ENCODE data around the gene JAG1.
A peak's percentile ranks its signal among the peaks of the same experiment; 100 is the strongest.

JAG1 gene

GRCh38 chr20:10652185-10652584 lies 21.6 kb downstream of the JAG1 start:
- Histone ChIP-seq H3K36me3 (ENCODE audit: control insufficient read depth, insufficient read depth, low read length) (peaks cover 56% of the 10 kb centered on the region), H3K4me3 (ENCODE audit: low read depth, low read length) (no peak overlapping the region), H3K4me1 (ENCODE audit: control insufficient read depth, insufficient read depth, low read length) (peaks cover 78% of the 10 kb centered on the region), H3K9ac (ENCODE audit: low read depth, low read length) (no peak overlapping the region), H3K9me3 (ENCODE audit: control insufficient read depth, insufficient read depth, low read length) (no peaks in the 10 kb centered on the region), H3K27ac (ENCODE audit: low read depth, low read length) (no peak overlapping the region), H3K27me3 (ENCODE audit: control insufficient read depth, insufficient read depth, low read length) (no peaks in the 10 kb centered on the region)

GRCh38 chr20:10651227-10651990 lies 22.4 kb downstream of the JAG1 start:
- H3K9me3 ChIP-seq (ENCODE audit: control insufficient read depth, insufficient read depth, low read length) = no peaks in the 10 kb centered on the region
- H3K9ac ChIP-seq (ENCODE audit: low read depth, low read length) = no peak overlapping the region
- H3K36me3 ChIP-seq (ENCODE audit: control insufficient read depth, insufficient read depth, low read length) = peaks cover 56% of the 10 kb centered on the region
- peaks cover 76% of the 10 kb centered on the region for H3K4me1 ChIP-seq (ENCODE audit: control insufficient read depth, insufficient read depth, low read length)
- H3K4me3 ChIP-seq (ENCODE audit: low read depth, low read length) = no peak overlapping the region
- peak overlapping the region; percentile 13 for H3K27ac ChIP-seq (ENCODE audit: low read depth, low read length)
- no peaks in the 10 kb centered on the region for H3K27me3 ChIP-seq (ENCODE audit: control insufficient read depth, insufficient read depth, low read length)

GRCh38 chr20:10649797-10650160 lies 24.0 kb downstream of the JAG1 start:
- H3K9me3 ChIP-seq (ENCODE audit: control insufficient read depth, insufficient read depth, low read length) = no peaks in the 10 kb centered on the region
- no peak overlapping the region for H3K4me3 ChIP-seq (ENCODE audit: low read depth, low read length)
- H3K36me3 ChIP-seq (ENCODE audit: control insufficient read depth, insufficient read depth, low read length) = peaks cover 67% of the 10 kb centered on the region
- peaks cover 61% of the 10 kb centered on the region for H3K4me1 ChIP-seq (ENCODE audit: control insufficient read depth, insufficient read depth, low read length)
- peak overlapping the region; percentile 78 for H3K27ac ChIP-seq (ENCODE audit: low read depth, low read length)
- no peak overlapping the region for H3K9ac ChIP-seq (ENCODE audit: low read depth, low read length)
- H3K27me3 ChIP-seq (ENCODE audit: control insufficient read depth, insufficient read depth, low read length) = no peaks in the 10 kb centered on the region

- Histone ChIP-seq H3K36me3 (ENCODE audit: control insufficient read depth, insufficient read depth, low read length) (peaks cover 72% of the 10 kb centered on the region), H3K27ac (ENCODE audit: low read depth, low read length) (peak overlapping the region; percentile 78), H3K4me3 (ENCODE audit: low read depth, low read length) (no peak overlapping the region), H3K9ac (ENCODE audit: low read depth, low read length) (no peak overlapping the region), H3K4me1 (ENCODE audit: control insufficient read depth, insufficient read depth, low read length) (peaks cover 56% of the 10 kb centered on the region), H3K9me3 (ENCODE audit: control insufficient read depth, insufficient read depth, low read length) (no peaks in the 10 kb centered on the region), H3K27me3 (ENCODE audit: control insufficient read depth, insufficient read depth, low read length) (no peaks in the 10 kb centered on the region)
Measured at GRCh38 chr20:10649080-10649796, 24.6 kb downstream of the JAG1 start.

- Histone ChIP-seq H3K27ac (ENCODE audit: low read depth, low read length) (no peak overlapping the region), H3K9ac (ENCODE audit: low read depth, low read length) (no peak overlapping the region), H3K27me3 (ENCODE audit: control insufficient read depth, insufficient read depth, low read length) (no peaks in the 10 kb centered on the region), H3K9me3 (ENCODE audit: control insufficient read depth, insufficient read depth, low read length) (no peaks in the 10 kb centered on the region), H3K36me3 (ENCODE audit: control insufficient read depth, insufficient read depth, low read length) (peaks cover 78% of the 10 kb centered on the region), H3K4me3 (ENCODE audit: low read depth, low read length) (no peak overlapping the region), H3K4me1 (ENCODE audit: control insufficient read depth, insufficient read depth, low read length) (peaks cover 50% of the 10 kb centered on the region)
Measured at GRCh38 chr20:10648651-10649050, 25.1 kb downstream of the JAG1 start.

- H3K4me3 ChIP-seq (ENCODE audit: low read depth, low read length) = no peak overlapping the region
- no peaks in the 10 kb centered on the region for H3K27me3 ChIP-seq (ENCODE audit: control insufficient read depth, insufficient read depth, low read length)
- no peak overlapping the region for H3K27ac ChIP-seq (ENCODE audit: low read depth, low read length)
- H3K36me3 ChIP-seq (ENCODE audit: control insufficient read depth, insufficient read depth, low read length) = peaks cover 85% of the 10 kb centered on the region
- H3K9ac ChIP-seq (ENCODE audit: low read depth, low read length) = no peak overlapping the region
- no peaks in the 10 kb centered on the region for H3K9me3 ChIP-seq (ENCODE audit: control insufficient read depth, insufficient read depth, low read length)
- peaks cover 44% of the 10 kb centered on the region for H3K4me1 ChIP-seq (ENCODE audit: control insufficient read depth, insufficient read depth, low read length)
Measured at GRCh38 chr20:10647909-10648308, 25.9 kb downstream of the JAG1 start.

GRCh38 chr20:10647471-10647870 lies 26.3 kb downstream of the JAG1 start:
- H3K9me3 ChIP-seq (ENCODE audit: control insufficient read depth, insufficient read depth, low read length) = no peaks in the 10 kb centered on the region
- peaks cover 40% of the 10 kb centered on the region for H3K4me1 ChIP-seq (ENCODE audit: control insufficient read depth, insufficient read depth, low read length)
- H3K27ac ChIP-seq (ENCODE audit: low read depth, low read length) = no peak overlapping the region
- H3K36me3 ChIP-seq (ENCODE audit: control insufficient read depth, insufficient read depth, low read length) = peaks cover 90% of the 10 kb centered on the region
- H3K27me3 ChIP-seq (ENCODE audit: control insufficient read depth, insufficient read depth, low read length) = no peaks in the 10 kb centered on the region
- H3K4me3 ChIP-seq (ENCODE audit: low read depth, low read length) = no peak overlapping the region
- no peak overlapping the region for H3K9ac ChIP-seq (ENCODE audit: low read depth, low read length)

- H3K27ac ChIP-seq (ENCODE audit: low read depth, low read length) = no peak overlapping the region
- H3K9ac ChIP-seq (ENCODE audit: low read depth, low read length) = no peak overlapping the region
- peaks cover 93% of the 10 kb centered on the region for H3K36me3 ChIP-seq (ENCODE audit: control insufficient read depth, insufficient read depth, low read length)
- H3K4me3 ChIP-seq (ENCODE audit: low read depth, low read length) = no peak overlapping the region
- no peaks in the 10 kb centered on the region for H3K9me3 ChIP-seq (ENCODE audit: control insufficient read depth, insufficient read depth, low read length)
- no peaks in the 10 kb centered on the region for H3K27me3 ChIP-seq (ENCODE audit: control insufficient read depth, insufficient read depth, low read length)
- peaks cover 36% of the 10 kb centered on the region for H3K4me1 ChIP-seq (ENCODE audit: control insufficient read depth, insufficient read depth, low read length)
Measured at GRCh38 chr20:10646886-10647420, 26.8 kb downstream of the JAG1 start.

GRCh38 chr20:10646006-10646405 lies 27.8 kb downstream of the JAG1 start:
- Histone ChIP-seq H3K27ac (ENCODE audit: low read depth, low read length) (no peak overlapping the region), H3K9me3 (ENCODE audit: control insufficient read depth, insufficient read depth, low read length) (no peaks in the 10 kb centered on the region), H3K9ac (ENCODE audit: low read depth, low read length) (no peak overlapping the region), H3K4me1 (ENCODE audit: control insufficient read depth, insufficient read depth, low read length) (peaks cover 35% of the 10 kb centered on the region), H3K27me3 (ENCODE audit: control insufficient read depth, insufficient read depth, low read length) (no peaks in the 10 kb centered on the region), H3K36me3 (ENCODE audit: control insufficient read depth, insufficient read depth, low read length) (peaks cover 93% of the 10 kb centered on the region), H3K4me3 (ENCODE audit: low read depth, low read length) (no peak overlapping the region)

GRCh38 chr20:10645205-10645570 lies 28.6 kb downstream of the JAG1 start:
- H3K4me3 ChIP-seq (ENCODE audit: low read depth, low read length) = no peak overlapping the region
- no peak overlapping the region for H3K9ac ChIP-seq (ENCODE audit: low read depth, low read length)
- peaks cover 98% of the 10 kb centered on the region for H3K36me3 ChIP-seq (ENCODE audit: control insufficient read depth, insufficient read depth, low read length)
- no peaks in the 10 kb centered on the region for H3K27me3 ChIP-seq (ENCODE audit: control insufficient read depth, insufficient read depth, low read length)
- H3K9me3 ChIP-seq (ENCODE audit: control insufficient read depth, insufficient read depth, low read length) = no peaks in the 10 kb centered on the region
- H3K4me1 ChIP-seq (ENCODE audit: control insufficient read depth, insufficient read depth, low read length) = peaks cover 26% of the 10 kb centered on the region
- no peak overlapping the region for H3K27ac ChIP-seq (ENCODE audit: low read depth, low read length)

Measured in HUES48 (cell line).